C4-2B (cell line): ENCODE data around the gene ZNF213.
A peak's percentile ranks its signal among the peaks of the same experiment; 100 is the strongest.

Source experiments
- H3K27ac ChIP-seq: fragments of 450-650 bp; 2 replicates; pipeline ENCODE4 v1.5.1; 2017
- ZFX ChIP-seq: fragments of 450-650 bp; IDR thresholded peaks from 2 replicates; pipeline ENCODE4 v1.6.1; 2017
- TF ChIP-seq, protein P1 (sequence below): fragments of 450-650 bp; conservative IDR thresholded peaks from 2 replicates; pipeline ENCODE4 v1.5.1; 2017; ENCODE audit warnings: mild to moderate bottlenecking

ZNF213 gene

GRCh38 chr16:3098459-3099394 is 36.1 kb upstream of the ZNF213 start, which contains the start of gene ZSCAN10:
Gene ZSCAN10 (minus strand): TSS chr16:3099294. CDS start chr16:3092937, 6,357 bp downstream.
- H3K27ac ChIP-seq, result peak within 1 kb of the TSS; percentile 25; the same call in 1 of the 2 replicates
- TF ChIP-seq ZFX, result no peak
- TF ChIP-seq, protein P1, sequence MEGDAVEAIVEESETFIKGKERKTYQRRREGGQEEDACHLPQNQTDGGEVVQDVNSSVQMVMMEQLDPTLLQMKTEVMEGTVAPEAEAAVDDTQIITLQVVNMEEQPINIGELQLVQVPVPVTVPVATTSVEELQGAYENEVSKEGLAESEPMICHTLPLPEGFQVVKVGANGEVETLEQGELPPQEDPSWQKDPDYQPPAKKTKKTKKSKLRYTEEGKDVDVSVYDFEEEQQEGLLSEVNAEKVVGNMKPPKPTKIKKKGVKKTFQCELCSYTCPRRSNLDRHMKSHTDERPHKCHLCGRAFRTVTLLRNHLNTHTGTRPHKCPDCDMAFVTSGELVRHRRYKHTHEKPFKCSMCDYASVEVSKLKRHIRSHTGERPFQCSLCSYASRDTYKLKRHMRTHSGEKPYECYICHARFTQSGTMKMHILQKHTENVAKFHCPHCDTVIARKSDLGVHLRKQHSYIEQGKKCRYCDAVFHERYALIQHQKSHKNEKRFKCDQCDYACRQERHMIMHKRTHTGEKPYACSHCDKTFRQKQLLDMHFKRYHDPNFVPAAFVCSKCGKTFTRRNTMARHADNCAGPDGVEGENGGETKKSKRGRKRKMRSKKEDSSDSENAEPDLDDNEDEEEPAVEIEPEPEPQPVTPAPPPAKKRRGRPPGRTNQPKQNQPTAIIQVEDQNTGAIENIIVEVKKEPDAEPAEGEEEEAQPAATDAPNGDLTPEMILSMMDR, result no peak

DNA sequence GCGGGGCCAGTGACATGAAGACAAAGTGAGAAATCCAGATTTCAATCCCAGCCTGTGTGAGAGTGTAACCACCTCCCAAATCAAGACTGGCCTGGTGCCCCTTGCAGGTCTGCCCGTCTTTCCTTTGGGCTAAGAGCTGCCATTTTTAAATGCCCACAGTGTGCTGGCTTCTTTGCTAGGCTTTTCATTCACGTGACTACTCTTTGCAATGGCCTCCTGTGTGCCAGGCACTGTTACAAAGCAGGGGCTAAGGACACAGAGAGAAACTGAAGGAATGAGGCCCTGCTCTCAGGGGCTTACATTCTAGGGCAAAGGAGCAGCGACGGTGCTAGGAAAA is 35.5 kb upstream of the ZNF213 start:
- no peak overlapping the region; the same call in 1 of the 2 replicates for H3K27ac ChIP-seq
- TF ChIP-seq, protein P1, result no peak
- TF ChIP-seq ZFX, result no peak

GRCh38 chr16:3099732-3100499 is 34.9 kb upstream of the ZNF213 start:
- peak overlapping the region; percentile 25; the same call in 1 of the 2 replicates for H3K27ac ChIP-seq
- TF ChIP-seq, protein P1, result no peak
- no peak for TF ChIP-seq ZFX

GRCh38 chr16:3101018-3101840 is 33.6 kb upstream of the ZNF213 start:
- TF ChIP-seq, protein P1, result peak; percentile 81
- no peak for TF ChIP-seq ZFX
- no peak overlapping the region for H3K27ac ChIP-seq

GRCh38 chr16:3101841-3102470 is 32.9 kb upstream of the ZNF213 start:
- TF ChIP-seq, protein P1, result no peak
- TF ChIP-seq ZFX, result no peak
- no peak overlapping the region for H3K27ac ChIP-seq

- H3K27ac ChIP-seq, result peak overlapping the region; percentile 93
- TF ChIP-seq ZFX, result peak; percentile 56; the same call in 1 of the 2 replicates
- TF ChIP-seq, protein P1, result no peak
Measured at GRCh38 chr16:3106205-3106928, 28.5 kb upstream of the ZNF213 start.
